ENCODE measurements around the gene PBX2. TPM values are rescaled to one million over a fixed set of nuclear protein-coding genes. Genes with fewer than 3 reads are reported as not detected.

PBX2 gene
- total and polyA plus RNA-seq, 2 of the 4 experiments (the other 2 are of a cell fraction) = 17.7 to 56.8 TPM

DNA sequence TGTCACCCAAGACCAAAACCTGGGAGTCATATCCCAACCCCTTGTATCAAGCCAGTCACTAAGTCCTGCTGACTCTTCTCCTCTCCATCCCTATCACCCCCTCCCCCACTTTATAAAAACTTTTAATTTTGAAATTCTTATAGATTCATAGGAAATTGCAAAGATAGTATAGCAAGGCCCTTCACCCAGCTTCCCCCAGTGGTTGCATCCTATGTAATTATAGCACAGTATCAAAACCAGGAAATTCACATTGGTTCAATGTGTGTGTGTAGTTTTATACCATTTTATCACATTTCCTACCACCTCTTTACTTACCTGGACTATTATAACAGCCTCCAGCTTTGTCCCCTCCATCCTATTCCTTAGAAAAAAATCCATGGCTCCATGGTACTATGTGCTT, 31.9 kb downstream of the PBX2 start:
- BruUV-seq (replicated peaks) = no TSS peak
- no peak overlapping the region for H2BK20ac ChIP-seq (ENCODE audit: low read depth, low read length)
- no peak overlapping the region for H2AK5ac ChIP-seq (ENCODE audit: low read depth, low read length)
- ChIA-PET CTCF (no interaction called here), POLR2A (ENCODE audit: unreplicated experiment) (no interaction called here)
- no peak overlapping the region for H3K4me2 ChIP-seq (ENCODE audit: low read depth, low read length)
- no peak overlapping the region for H3K14ac ChIP-seq (replicated peaks; ENCODE audit: low read depth, low read length)
- no peak overlapping the region for H4K8ac ChIP-seq (ENCODE audit: low read depth in 2 of 2, low read length in 2 of 2)
- no peak for DNase-seq
- no peak overlapping the region for H2AFZ ChIP-seq (replicated peaks; ENCODE audit: low read length, poor library complexity)
- dilution Hi-C loops (cut with HindIII; ENCODE audit: low sequenced_read_pairs, unreplicated experiment) = no loop called here
- no peak for ATAC-seq (ENCODE audit: low read depth)
- H3K9ac ChIP-seq (ENCODE audit: low read depth, low read length) = no peak overlapping the region
- no peak overlapping the region for H3K18ac ChIP-seq (ENCODE audit: low read depth, low read length)
- no peak overlapping the region for H4K5ac ChIP-seq (ENCODE audit: low read depth, low read length)
- H3K4ac ChIP-seq (ENCODE audit: low read depth, low read length) = no peak overlapping the region
- H3K27ac ChIP-seq (ENCODE audit: insufficient read depth, low read length) = no peak overlapping the region
- no peak overlapping the region for H2BK5ac ChIP-seq (ENCODE audit: low read depth, low read length, poor library complexity, severe bottlenecking)
- no peak overlapping the region for H3K56ac ChIP-seq (ENCODE audit: extremely low read depth, insufficient read depth, low read length)
- H3K4me1 ChIP-seq (ENCODE audit: control insufficient read depth, insufficient read depth, low read length) = peaks cover 9% of the 10 kb centered on the region; the same call in 1 of the 2 replicates
- intact Hi-C loops (cut with micrococcal nuclease) = loop anchor here (10.0 kb wide), 1 partner anchor 113 kb away; no protein-coding TSS in a partner anchor
- in situ Hi-C loops (cut with MboI; ENCODE audit: low sequenced_read_pairs) = loop anchor here (5.0 kb wide), 1 partner anchor 41 kb away; no protein-coding TSS in a partner anchor
- no peak overlapping the region for H2BK15ac ChIP-seq (ENCODE audit: low read depth, low read length)
- no peaks in the 10 kb centered on the region for H3K9me1 ChIP-seq (ENCODE audit: insufficient read depth, low read length)
- H3K4me3 ChIP-seq (ENCODE audit: insufficient read depth, low read depth, low read length) = no peak overlapping the region
- no peak overlapping the region for H3K23ac ChIP-seq (ENCODE audit: low read depth, low read length)
- TF ChIP-seq, protein P1, sequence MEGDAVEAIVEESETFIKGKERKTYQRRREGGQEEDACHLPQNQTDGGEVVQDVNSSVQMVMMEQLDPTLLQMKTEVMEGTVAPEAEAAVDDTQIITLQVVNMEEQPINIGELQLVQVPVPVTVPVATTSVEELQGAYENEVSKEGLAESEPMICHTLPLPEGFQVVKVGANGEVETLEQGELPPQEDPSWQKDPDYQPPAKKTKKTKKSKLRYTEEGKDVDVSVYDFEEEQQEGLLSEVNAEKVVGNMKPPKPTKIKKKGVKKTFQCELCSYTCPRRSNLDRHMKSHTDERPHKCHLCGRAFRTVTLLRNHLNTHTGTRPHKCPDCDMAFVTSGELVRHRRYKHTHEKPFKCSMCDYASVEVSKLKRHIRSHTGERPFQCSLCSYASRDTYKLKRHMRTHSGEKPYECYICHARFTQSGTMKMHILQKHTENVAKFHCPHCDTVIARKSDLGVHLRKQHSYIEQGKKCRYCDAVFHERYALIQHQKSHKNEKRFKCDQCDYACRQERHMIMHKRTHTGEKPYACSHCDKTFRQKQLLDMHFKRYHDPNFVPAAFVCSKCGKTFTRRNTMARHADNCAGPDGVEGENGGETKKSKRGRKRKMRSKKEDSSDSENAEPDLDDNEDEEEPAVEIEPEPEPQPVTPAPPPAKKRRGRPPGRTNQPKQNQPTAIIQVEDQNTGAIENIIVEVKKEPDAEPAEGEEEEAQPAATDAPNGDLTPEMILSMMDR (conservative IDR thresholded peaks at IDR 0.05; ENCODE audit: low read depth, low read length) = no peak
- TF ChIP-seq CHD1 (IDR thresholded peaks at IDR 0.05; ENCODE audit: low read depth, low read length) = no peak
- TF ChIP-seq, protein P2, sequence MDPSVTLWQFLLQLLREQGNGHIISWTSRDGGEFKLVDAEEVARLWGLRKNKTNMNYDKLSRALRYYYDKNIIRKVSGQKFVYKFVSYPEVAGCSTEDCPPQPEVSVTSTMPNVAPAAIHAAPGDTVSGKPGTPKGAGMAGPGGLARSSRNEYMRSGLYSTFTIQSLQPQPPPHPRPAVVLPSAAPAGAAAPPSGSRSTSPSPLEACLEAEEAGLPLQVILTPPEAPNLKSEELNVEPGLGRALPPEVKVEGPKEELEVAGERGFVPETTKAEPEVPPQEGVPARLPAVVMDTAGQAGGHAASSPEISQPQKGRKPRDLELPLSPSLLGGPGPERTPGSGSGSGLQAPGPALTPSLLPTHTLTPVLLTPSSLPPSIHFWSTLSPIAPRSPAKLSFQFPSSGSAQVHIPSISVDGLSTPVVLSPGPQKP (IDR thresholded peaks at IDR 0.05; ENCODE audit: borderline replicate concordance, low read depth, low read length) = no peak
- no peak for TF ChIP-seq CEBPB (IDR thresholded peaks at IDR 0.05; ENCODE audit: low read depth, low read length)
- no peak for TF ChIP-seq MAZ (IDR thresholded peaks at IDR 0.05; ENCODE audit: borderline replicate concordance, low read depth, low read length)
- no peak for TF ChIP-seq SMC3 (IDR thresholded peaks at IDR 0.05; ENCODE audit: low read depth, low read length)
- TF ChIP-seq FOS (IDR thresholded peaks at IDR 0.05; ENCODE audit: low read depth, low read length) = no peak
- no peak for TF ChIP-seq RFX5 (IDR thresholded peaks at IDR 0.05; ENCODE audit: low read depth, low read length)
- TF ChIP-seq BHLHE40 (IDR thresholded peaks at IDR 0.05; ENCODE audit: low read depth, low read length) = no peak
- H3K36me3 ChIP-seq (ENCODE audit: control insufficient read depth, insufficient read depth, low read length) = peaks cover 23% of the 10 kb centered on the region
- peaks cover 6 to 27% of the 10 kb centered on the region in 2 experiments for H3K79me1 ChIP-seq (ENCODE audit: low read depth in 1 of 2, low read length in 2 of 2)
- no peaks in the 10 kb centered on the region for H3K27me3 ChIP-seq (ENCODE audit: control insufficient read depth, insufficient read depth, low read length)
- no peak overlapping the region for H4K91ac ChIP-seq (ENCODE audit: insufficient read depth, low read depth, low read length)
- no peak overlapping the region for H2BK120ac ChIP-seq (ENCODE audit: low read depth, low read length)
- no peaks in the 10 kb centered on the region for H3K9me3 ChIP-seq (ENCODE audit: control insufficient read depth, insufficient read depth, low read length)
- no peak overlapping the region for H2AK9ac ChIP-seq (replicated peaks; ENCODE audit: low read depth, low read length, poor library complexity)
- no peaks in the 10 kb centered on the region for H4K20me1 ChIP-seq (ENCODE audit: insufficient read depth, low read length)
